Gastroesophageal sphincter (tissue), 4 donors: ENCODE results near the gene ERFL. TPM values are rescaled to one million over a fixed set of nuclear protein-coding genes. Genes with fewer than 3 reads are reported as not detected.
A peak's percentile ranks its signal among the peaks of the same experiment; 100 is the strongest.

Experiments
- ATAC-seq: fragments of 150-250 bp; one replicate; pipeline ENCODE4 v1.9.1; 2016; ENCODE audit warnings: mild to moderate bottlenecking, moderate library complexity
- H3K27ac ChIP-seq, 4 donors: fragments of 200-600 bp; sonication (generic) in 3 of 4; 1 replicate in 3 of 4; 2 replicates in 1 of 4; pipeline ENCODE4 v1.5.1; 2016 to 2019
- H3K27me3 ChIP-seq: fragments of 200-600 bp; sonication (generic); one replicate; pipeline ENCODE4 v1.5.1; 2019
- H3K36me3 ChIP-seq, 2 donors: fragments of 200-600 bp; sonication (generic); one replicate each; pipeline ENCODE4 v1.5.1; 2019; ENCODE audit warnings: control low read depth in 1 of 2
- H3K4me1 ChIP-seq, 3 donors: fragments of 200-600 bp; sonication (generic); 1 replicate in 2 of 3; 2 replicates in 1 of 3; pipeline ENCODE4 v1.5.1; 2016 to 2019; ENCODE audit warnings: control low read depth in 2 of 3
- H3K4me3 ChIP-seq, 2 donors: fragments of 200-600 bp; sonication (generic); one replicate each; pipeline ENCODE4 v1.5.1; 2019; ENCODE audit warnings: mild to moderate bottlenecking in 1 of 2, moderate library complexity in 1 of 2
- H3K9me3 ChIP-seq, 3 donors: fragments of 200-600 bp; sonication (generic); one replicate each; pipeline ENCODE4 v1.5.1; 2017 to 2019; ENCODE audit warnings: control low read depth in 2 of 3
- CTCF ChIP-seq, 4 experiments: fragments of 200-600 bp in 2 of 4; fragments of 450-650 bp in 2 of 4; sonication (generic) in 1 of 4; IDR thresholded peaks; one replicate each; pipeline ENCODE4 v1.5.1; 2017 to 2019; ENCODE audit warnings: antibody characterized with exemption in 4 of 4, mild to moderate bottlenecking in 2 of 4, moderate library complexity in 2 of 4
- EP300 ChIP-seq: sonication (generic); formaldehyde crosslinking; IDR thresholded peaks from one replicate; pipeline ENCODE4 v1.6.1; 2017; ENCODE audit warnings: antibody characterized with exemption, mild to moderate bottlenecking
- POLR2A ChIP-seq, 2 donors: fragments of 450-650 bp; IDR thresholded peaks; one replicate each; pipeline ENCODE4 v1.6.1; 2017; ENCODE audit warnings: antibody characterized with exemption in 2 of 2, mild to moderate bottlenecking in 2 of 2, moderate library complexity in 1 of 2
- POLR2AphosphoS5 ChIP-seq: sonication (generic); formaldehyde crosslinking; IDR thresholded peaks from one replicate; pipeline ENCODE4 v1.6.1; 2017; ENCODE audit warnings: antibody characterized with exemption
- WGBS, 2 donors: methylation state at CpG; one replicate each; pipeline ENCODE4 v1.1.5; 2018; ENCODE audit warnings: low coverage in 1 of 2; 5-methylcytosine and 5-hydroxymethylcytosine counted together
- total RNA-seq, 4 donors: library from RNA; depleted of rRNA; stranded (reverse); fragments of >200 nt; gene quantifications; one replicate each; pipeline ENCODE4 v1.1.0, GENCODE V29; 2016

Gene ERFL
- total RNA-seq, 4 donors from 2014 or later, result not detected

- Histone ChIP-seq H3K27ac (no peak overlapping the region), H3K4me1 (peaks cover 0 to 32% (median 13%) of the 10 kb centered on the region in 3 donors), H3K36me3 (no peaks in the 10 kb centered on the region), H3K27me3 (peaks cover 100% of the 10 kb centered on the region), H3K9me3 (no peaks in the 10 kb centered on the region), H3K4me3 (no peak overlapping the region)
- WGBS, 2 donors, result 7 to 14% methylated on average over 3 to 6 of the region's 14 CpGs
- TF ChIP-seq EP300 (no peak), POLR2A (IDR thresholded peaks at IDR 0.05) (no peak), POLR2AphosphoS5 (no peak), CTCF (IDR thresholded peaks at IDR 0.05) (no peak)
- ATAC-seq, result no peak
Observed at GRCh38 chr19:41929536-41930071, 1.4 kb upstream of the ERFL start.

DNA sequence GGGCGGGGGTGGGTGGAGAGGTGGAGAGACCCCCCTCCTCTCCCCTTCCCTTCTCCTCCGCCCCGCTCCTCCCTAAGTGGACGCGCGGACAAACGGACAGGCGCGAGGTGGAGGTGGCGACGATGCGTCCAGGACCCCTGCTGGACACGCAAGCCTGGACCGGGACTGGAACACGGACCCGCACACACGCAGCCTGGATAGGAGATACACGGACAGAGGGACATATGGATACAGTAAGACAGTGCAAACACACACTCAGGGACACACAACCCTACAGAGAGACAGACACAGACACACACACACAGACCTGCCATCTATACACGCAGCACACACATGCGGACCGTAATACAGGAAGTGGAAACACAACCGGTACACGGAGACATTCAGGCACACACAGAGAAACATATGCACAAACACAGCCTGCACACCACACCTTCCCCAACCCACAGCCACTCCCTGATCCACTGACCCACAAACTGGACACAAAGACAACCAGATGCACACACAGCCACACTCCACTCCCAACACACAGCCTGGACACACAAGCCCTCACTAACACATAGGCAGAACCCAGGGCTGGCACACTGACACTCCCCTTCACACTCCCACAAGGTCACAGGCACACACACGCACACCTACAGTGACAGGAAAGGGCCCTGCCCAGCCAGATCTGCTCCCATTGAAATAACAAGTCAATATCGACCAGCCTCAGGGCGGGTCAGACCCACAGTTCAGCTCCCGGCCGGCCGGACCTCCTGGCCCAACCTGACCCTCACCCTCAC lies 696 bp upstream of the ERFL start:
- Histone ChIP-seq H3K4me3 (peak overlapping the region in 1 of 2 donors; percentile 46), H3K9me3 (no peaks in the 10 kb centered on the region), H3K36me3 (no peaks in the 10 kb centered on the region), H3K27me3 (peaks cover 100% of the 10 kb centered on the region), H3K27ac (no peak overlapping the region), H3K4me1 (peaks cover 0 to 32% (median 13%) of the 10 kb centered on the region in 3 donors)
- ATAC-seq, result no peak
- no peak for TF ChIP-seq CTCF (IDR thresholded peaks at IDR 0.05)
- TF ChIP-seq EP300, result no peak
- TF ChIP-seq POLR2A (IDR thresholded peaks at IDR 0.05), result no peak
- WGBS, 2 donors, result 9 to 19% methylated on average over 5 to 6 of the region's 29 CpGs

- Histone ChIP-seq H3K27ac (no peak overlapping the region), H3K9me3 (no peaks in the 10 kb centered on the region), H3K4me1 (peaks cover 0 to 23% (median 13%) of the 10 kb centered on the region in 3 donors), H3K4me3 (peak overlapping the region in 1 of 2 donors; percentile 46), H3K27me3 (peaks cover 100% of the 10 kb centered on the region), H3K36me3 (no peaks in the 10 kb centered on the region)
- WGBS, 2 donors, result 16 to 23% methylated on average over 4 to 6 of the region's 43 CpGs
- no peak for ATAC-seq
- no peak for TF ChIP-seq POLR2A (IDR thresholded peaks at IDR 0.05)
- no peak for TF ChIP-seq EP300
- TF ChIP-seq POLR2AphosphoS5, result no peak
- no peak for TF ChIP-seq CTCF (IDR thresholded peaks at IDR 0.05)
Observed at GRCh38 chr19:41927497-41928192, 604 bp downstream of the ERFL start.

GRCh38 chr19:41926763-41927496 lies 1.3 kb downstream of the ERFL start:
- WGBS, 2 donors, result 34 to 53% methylated on average over 6 to 15 of the region's 16 CpGs
- peaks cover 100% of the 10 kb centered on the region for H3K27me3 ChIP-seq
- no peak for ATAC-seq
- no peaks in the 10 kb centered on the region for H3K9me3 ChIP-seq
- TF ChIP-seq EP300, result no peak
- no peak for TF ChIP-seq POLR2AphosphoS5
- no peak for TF ChIP-seq CTCF (IDR thresholded peaks at IDR 0.05)
- TF ChIP-seq POLR2A (IDR thresholded peaks at IDR 0.05), result no peak
- no peaks in the 10 kb centered on the region for H3K36me3 ChIP-seq
- no peak overlapping the region for H3K27ac ChIP-seq
- no peak overlapping the region for H3K4me3 ChIP-seq
- peaks cover 0 to 20% (median 13%) of the 10 kb centered on the region in 3 donors for H3K4me1 ChIP-seq
